ENCODE results near the gene EP300.
"Not testable (repeated sequence)": the region's sequence is repeated elsewhere in the genome, so short reads cannot be mapped to it uniquely, and the experiment has no call there.

The EP300 gene

GRCh38 chr22:41052661-41053490 lies 39.5 kb upstream of the EP300 start:
- ChIA-PET CTCF (no interaction called here), POLR2A (no interaction called here)
- no peak for DNase-seq (ENCODE audit: extremely low spot score)
- no peak for TF ChIP-seq CTCF (IDR thresholded peaks at IDR 0.05; ENCODE audit: control extremely low read depth, extremely low read depth, low read depth, missing control alignments)

- no peak for TF ChIP-seq CTCF (IDR thresholded peaks at IDR 0.05; ENCODE audit: control extremely low read depth, extremely low read depth, low read depth, missing control alignments)
- CTCF ChIA-PET, result interaction anchor here (0.9 to 1.4 kb wide), 2 partner anchors 12 to 25 kb away, joined by 3 read pairs; no protein-coding TSS in a partner anchor
- POLR2A ChIA-PET, result no interaction called here
- DNase-seq (ENCODE audit: extremely low spot score), result no peak
These were observed 35.3 kb upstream of the EP300 start for GRCh38 chr22:41057076-41057475.

GRCh38 chr22:41062146-41062545 lies 30.2 kb upstream of the EP300 start:
- no peak for DNase-seq (ENCODE audit: extremely low spot score)
- no peak for TF ChIP-seq CTCF (IDR thresholded peaks at IDR 0.05; ENCODE audit: control extremely low read depth, extremely low read depth, low read depth, missing control alignments)
- CTCF ChIA-PET, result interaction anchor here (1.1 to 1.3 kb wide), 2 partner anchors 13 to 67 kb away, joined by 3 read pairs; no protein-coding TSS in a partner anchor

GRCh38 chr22:41064326-41064725 lies 28.1 kb upstream of the EP300 start:
- CTCF ChIA-PET; DNase-seq (ENCODE audit: extremely low spot score); POLR2A ChIA-PET: not testable (repeated sequence)

More at GRCh38 chr22:41062146-41062545, 30.2 kb upstream of the EP300 start:
- POLR2A ChIA-PET, result no interaction called here

GRCh38 chr22:41066341-41066740 lies 26.1 kb upstream of the EP300 start:
- POLR2A ChIA-PET; CTCF ChIA-PET; DNase-seq (ENCODE audit: extremely low spot score): not testable (repeated sequence)

- DNase-seq (ENCODE audit: extremely low spot score); POLR2A ChIA-PET: not testable (repeated sequence)
- CTCF ChIA-PET, result interaction anchor here (1.6 to 2.0 kb wide), 3 partner anchors 7 to 145 kb away, joined by 3 to 7 read pairs (median 4); no protein-coding TSS in a partner anchor
These were observed 24.4 kb upstream of the EP300 start for GRCh38 chr22:41067968-41068367.

- no peak for TF ChIP-seq CTCF (IDR thresholded peaks at IDR 0.05; ENCODE audit: control extremely low read depth, extremely low read depth, low read depth, missing control alignments)
- CTCF ChIA-PET, result no interaction called here
- no peak for DNase-seq (ENCODE audit: extremely low spot score)
- POLR2A ChIA-PET, result no interaction called here
These were observed 21.6 kb upstream of the EP300 start for GRCh38 chr22:41070665-41071331.

GRCh38 chr22:41074061-41074460 lies 18.3 kb upstream of the EP300 start:
- no peak for TF ChIP-seq CTCF (IDR thresholded peaks at IDR 0.05; ENCODE audit: control extremely low read depth, extremely low read depth, low read depth, missing control alignments)
- no peak for DNase-seq (ENCODE audit: extremely low spot score)
- ChIA-PET CTCF (no interaction called here), POLR2A (no interaction called here)

Data from GM10248 (cell line).